Measurements from ENCODE around the gene STAB1.

DNA sequence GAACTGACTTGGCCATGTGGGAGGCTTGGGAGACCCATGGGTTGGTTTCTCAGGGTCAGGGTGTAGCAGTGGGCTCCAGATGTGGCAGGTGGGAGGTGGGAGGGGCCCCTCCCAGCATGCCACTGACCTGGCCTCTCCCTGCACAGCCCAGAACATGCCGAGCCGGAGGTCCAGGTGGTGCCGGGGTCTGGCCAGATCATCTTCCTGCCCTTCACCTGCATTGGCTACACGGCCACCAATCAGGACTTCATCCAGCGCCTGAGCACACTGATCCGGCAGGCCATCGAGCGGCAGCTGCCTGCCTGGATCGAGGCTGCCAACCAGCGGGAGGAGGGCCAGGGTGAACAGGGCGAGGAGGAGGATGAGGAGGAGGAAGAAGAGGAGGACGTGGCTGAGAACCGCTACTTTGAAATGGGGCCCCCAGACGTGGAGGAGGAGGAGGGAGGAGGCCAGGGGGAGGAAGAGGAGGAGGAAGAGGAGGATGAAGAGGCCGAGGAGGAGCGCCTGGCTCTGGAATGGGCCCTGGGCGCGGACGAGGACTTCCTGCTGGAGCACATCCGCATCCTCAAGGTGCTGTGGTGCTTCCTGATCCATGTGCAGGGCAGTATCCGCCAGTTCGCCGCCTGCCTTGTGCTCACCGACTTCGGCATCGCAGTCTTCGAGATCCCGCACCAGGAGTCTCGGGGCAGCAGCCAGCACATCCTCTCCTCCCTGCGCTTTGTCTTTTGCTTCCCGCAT, 7.9 kb upstream of the STAB1 start:
- TF ChIP-seq, protein P1, sequence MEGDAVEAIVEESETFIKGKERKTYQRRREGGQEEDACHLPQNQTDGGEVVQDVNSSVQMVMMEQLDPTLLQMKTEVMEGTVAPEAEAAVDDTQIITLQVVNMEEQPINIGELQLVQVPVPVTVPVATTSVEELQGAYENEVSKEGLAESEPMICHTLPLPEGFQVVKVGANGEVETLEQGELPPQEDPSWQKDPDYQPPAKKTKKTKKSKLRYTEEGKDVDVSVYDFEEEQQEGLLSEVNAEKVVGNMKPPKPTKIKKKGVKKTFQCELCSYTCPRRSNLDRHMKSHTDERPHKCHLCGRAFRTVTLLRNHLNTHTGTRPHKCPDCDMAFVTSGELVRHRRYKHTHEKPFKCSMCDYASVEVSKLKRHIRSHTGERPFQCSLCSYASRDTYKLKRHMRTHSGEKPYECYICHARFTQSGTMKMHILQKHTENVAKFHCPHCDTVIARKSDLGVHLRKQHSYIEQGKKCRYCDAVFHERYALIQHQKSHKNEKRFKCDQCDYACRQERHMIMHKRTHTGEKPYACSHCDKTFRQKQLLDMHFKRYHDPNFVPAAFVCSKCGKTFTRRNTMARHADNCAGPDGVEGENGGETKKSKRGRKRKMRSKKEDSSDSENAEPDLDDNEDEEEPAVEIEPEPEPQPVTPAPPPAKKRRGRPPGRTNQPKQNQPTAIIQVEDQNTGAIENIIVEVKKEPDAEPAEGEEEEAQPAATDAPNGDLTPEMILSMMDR (IDR thresholded peaks at IDR 0.05) = no peak
- TF ChIP-seq POLR2A (IDR thresholded peaks at IDR 0.05) = no peak

All from breast epithelium (tissue), 3 donors.